ENCODE measurements around the gene NEURL2.
A peak's percentile ranks its signal among the peaks of the same experiment; 100 is the strongest.
"Not testable (repeated sequence)": the region's sequence is repeated elsewhere in the genome, so short reads cannot be mapped to it uniquely, and the experiment has no call there.

NEURL2 gene

DNA sequence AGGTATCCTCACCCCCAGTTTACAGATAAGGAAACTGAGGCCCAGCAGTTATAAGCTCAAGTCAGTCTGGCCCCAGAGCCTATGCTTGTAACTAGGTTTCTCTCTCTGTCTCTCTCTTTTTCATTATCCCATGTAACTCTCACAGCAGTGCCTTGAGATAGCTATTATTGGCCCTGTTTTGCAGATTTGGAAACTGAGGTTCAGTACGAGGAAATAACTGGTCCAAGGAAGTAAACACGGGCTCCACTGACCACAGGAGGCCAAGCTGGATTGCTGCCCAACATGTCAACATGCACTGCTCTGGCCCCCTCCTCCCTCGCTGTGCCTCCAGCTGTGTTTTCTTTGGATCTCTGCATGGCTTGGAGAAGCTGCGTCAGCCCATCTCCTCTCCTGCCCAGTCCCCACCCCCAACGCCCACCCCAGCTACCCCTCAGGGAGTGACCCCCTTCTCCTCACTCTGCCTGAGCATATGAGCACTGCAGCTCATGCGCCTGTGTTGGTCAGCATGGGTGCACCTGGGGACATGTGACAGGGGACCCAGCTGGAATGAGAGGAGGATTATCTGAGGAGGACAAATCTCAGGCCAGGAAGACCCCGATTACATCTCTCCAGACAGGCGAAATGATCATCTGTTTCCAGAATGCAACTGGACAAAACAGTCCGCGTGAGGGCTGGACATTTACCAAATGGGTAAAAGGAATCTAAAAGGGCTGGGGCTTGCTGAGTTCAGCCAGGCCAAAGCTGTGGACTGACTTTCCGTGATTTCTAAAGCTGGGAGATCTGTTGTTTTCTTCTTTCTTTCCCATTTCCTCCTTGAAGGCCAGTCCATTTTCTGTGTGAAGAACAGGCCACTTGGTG lies 28.8 kb upstream of the NEURL2 start:
- DNase-seq, result peak; percentile 43

DNA sequence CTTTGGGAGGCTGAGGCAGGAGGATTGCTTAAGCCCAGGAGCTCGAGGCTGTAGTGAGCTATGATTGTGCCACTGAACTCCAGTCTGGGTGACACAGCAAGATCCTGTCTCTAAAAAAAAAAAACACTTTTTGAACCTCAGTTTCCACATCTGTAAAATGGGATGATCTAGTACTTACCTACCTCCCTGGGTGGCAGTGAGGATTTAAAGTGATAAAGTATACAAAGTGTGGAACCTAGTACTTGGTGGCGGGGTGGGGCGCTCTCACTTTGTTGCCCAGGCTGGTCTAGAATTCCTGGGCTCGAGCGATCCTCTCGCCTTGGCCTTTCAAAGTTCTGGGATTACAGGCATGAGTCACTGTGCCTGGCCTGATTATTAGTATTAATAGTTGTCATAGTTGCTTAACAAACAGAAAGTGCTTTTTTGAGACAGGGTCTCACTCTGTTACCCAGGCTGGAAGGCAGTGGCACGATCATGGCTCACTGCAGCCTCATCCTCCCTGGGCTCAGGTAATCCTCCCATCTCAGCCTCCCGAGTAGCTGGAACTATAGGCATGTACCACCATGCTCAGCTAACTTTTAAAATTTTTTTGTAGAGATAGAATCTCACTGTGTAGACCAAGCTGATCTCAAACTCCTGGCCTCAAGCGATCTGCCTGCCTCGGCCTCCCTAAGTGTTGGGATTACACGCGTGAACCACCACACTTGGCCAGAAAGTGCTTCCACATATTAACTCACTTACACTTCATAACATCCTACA lies 27.9 kb upstream of the NEURL2 start:
- DNase-seq, result no peak

DNA sequence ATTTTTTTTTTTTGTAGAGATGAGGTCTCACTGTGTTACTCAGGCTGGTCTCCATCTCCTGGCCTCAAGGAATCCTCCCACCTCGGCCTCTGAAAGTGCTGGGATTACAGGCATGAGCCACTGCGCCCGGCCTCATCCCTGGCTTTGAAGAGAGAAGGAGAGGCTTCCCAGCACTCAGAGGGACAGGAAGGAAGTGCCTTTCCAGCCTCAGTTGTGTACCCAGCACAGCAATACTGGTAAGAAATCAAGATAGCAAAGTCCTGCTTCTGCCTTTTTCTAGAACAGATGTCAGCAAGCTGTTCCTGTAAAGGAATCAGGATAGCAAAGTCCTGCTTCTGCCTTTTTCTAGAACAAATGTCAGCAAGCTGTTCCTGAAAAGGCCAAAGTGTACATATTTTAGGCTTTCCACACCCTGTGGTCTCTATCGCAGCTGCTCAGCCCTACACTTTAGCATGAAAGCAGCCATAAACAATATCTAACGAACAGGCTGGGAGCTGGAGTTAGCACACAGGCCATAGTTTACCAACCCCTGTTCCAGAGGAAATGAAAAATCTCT lies 27.3 kb upstream of the NEURL2 start:
- no peak for DNase-seq

DNA sequence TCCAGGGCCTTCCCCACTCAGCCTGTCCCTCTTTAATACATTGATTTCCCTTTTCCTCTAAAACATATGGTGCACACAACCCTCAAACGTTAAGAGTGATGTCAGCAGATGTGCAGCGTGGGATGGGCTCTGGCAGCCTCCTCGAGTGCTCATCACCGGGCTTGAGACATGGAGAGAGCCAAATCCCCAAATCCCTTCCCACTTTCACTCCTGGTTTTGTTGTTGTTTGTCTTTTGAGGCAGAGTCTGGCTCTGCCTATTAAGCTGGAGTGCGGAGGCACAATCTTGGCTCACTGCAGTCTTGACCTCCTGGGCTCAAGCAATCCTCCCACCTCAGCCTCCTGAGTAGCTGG lies 26.8 kb upstream of the NEURL2 start:
- no peak for DNase-seq

DNA sequence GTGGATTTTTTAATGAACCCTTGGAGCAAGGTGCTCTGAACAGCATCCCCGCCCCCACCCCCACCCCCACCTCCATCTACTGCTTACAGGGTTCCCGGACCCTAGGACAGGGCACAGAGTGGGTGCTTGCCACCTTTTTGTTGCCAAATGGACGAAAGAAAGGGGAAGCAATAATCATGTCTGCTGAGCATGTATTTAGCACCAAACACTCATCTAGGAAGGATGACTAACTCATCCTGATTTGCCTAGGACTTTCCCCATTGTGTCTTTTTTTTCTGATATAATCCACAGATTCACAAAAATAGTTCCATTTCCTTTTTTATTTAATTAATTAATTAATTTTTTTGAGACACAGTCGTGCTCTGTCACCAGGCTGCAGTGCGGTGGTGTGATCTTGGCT lies 22.1 kb upstream of the NEURL2 start:
- DNase-seq, result no peak

DNA sequence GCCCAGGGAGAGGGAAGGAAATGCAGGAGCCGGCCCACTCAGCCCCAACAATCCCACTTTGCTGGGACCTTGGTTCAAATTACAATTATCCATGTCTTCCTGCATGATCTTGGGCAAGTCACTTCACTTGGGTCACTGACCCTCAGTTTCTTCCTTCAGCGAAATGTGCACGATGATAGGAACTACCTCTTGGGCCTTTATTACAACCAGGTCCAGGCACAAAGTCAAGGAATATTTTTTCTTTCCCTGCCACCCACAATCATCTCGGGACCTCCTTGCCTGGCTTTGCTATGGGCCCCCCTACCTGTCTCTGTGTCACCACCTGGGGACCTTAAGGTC lies 21.3 kb upstream of the NEURL2 start:
- DNase-seq, result no peak

DNA sequence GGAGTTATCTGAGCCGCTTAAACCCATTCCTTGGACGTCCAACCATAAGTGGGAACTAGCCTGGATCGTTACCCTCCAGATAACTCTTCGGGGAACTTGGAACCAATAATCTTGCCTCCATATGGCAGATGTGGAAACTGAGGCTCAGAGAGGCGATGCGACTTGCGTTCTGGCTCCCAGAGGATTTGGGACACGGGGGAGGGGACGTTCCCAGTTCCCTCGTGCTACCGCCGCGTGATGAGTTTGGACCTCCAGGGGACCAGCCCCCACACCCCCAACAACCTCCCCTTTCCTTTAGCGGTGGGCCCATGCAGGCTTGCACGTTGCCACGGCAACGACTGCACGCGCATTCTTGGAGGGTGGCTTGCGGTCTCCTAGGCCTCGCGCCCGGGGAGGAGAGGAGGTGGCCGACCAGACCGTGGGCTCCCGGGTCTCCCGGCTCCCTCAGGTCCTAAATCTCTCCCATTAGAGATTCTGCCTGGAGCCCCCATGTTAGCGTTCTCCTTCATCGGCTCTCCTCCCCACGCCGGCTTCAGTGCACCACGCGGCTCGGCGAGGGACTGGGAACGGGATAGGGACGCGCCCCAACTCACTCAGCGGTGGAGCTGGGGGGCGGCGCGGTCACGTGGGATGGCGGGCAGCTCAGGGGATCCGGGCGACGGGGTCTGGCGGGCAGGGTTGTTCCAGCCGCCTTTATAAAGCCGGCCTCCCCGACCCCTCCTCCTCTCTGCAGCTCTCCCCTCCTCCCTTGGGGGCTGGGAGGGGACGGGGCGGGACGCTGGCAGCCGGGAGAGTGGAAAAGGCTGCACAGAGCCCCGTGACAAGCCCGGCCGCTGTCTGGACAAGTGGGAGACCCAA lies 20.7 kb upstream of the NEURL2 start, which contains the start of gene PLTP:
TSS of gene PLTP (minus strand) at position 670 of the 858 bp plus-strand sequence. CDS start 703 bp downstream, outside the sequence.
- peak; percentile 73 for DNase-seq

DNA sequence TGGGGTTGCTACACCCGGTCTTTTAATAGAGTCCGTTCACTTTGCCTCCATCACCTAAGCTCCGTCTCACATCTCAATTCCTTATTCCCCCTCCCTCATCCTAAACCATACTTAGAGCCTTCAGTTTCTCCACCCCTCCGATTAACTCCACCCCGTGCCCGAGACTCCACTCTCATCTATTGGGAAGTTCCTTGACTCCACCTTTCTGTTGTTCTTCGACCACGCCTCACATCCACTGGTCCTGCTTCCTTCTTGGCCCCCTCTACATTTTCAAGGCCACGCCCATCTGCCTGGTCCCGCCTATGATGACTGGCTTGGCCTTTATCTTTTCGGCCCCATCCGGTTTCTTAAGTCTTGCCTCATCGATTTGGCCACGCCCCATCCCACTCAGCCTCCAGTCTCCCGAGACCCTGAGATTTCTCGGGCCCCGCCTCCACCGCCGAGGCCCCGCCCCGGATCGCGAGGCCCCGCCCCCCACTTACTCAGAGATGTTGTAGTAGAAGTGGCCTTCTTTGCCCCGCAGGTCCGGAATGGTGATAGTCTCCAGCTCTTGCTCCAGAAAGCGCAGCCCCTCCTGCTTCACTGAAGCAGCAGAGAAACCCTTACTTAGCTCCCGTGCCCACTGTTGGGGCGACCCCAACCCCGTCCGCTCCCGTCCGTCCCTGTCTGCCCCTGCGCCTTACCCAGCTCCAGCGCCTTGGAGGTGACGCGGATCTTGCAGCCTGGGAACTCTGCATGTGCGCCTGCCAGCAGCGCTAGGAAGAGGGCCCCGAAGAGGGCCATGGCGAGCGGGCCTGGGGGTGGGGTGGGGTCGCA lies 19.9 kb upstream of the NEURL2 start:
- peak; percentile 99 for DNase-seq

DNA sequence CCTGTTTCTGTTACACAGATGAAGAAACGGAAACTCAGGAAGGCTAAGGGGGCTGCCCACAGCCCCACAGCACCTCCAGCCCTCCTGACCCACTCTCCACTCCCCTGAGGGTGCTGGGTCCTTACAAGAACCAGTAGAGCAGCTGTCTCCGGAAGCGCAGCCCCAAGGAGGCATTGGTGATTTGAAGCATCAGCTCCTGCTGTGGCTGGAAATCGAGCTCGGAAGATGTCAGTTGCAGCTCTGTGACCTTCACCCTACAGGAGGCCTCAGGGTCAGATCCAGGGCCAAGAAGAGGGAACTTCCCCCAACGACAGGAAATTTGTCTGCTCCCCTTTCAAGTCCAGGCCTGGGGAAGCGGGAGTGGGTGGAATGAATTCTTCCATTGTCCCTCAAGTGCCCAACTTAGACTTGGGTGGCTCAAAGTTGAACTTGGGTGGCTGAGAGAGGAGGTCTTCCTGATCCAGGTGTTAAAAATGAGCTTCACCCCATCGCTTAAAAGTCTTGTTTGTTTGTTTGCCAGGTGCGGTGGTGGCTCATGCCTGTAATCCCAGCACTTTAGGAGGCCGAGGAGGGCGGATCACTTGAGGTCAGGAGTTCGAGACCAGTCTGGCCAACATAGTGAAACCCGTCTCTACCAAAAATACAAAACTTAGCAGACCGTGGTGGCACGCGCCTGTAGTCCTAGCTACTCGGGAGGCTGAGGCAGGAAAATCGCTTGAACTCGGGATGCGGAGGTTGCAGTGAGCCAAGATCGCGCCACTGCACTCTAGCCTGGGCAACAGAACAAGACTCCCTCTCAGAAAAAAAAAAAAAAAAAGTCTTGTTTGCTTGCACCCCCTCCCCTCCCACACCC lies 19.0 kb upstream of the NEURL2 start:
- no peak for DNase-seq

DNA sequence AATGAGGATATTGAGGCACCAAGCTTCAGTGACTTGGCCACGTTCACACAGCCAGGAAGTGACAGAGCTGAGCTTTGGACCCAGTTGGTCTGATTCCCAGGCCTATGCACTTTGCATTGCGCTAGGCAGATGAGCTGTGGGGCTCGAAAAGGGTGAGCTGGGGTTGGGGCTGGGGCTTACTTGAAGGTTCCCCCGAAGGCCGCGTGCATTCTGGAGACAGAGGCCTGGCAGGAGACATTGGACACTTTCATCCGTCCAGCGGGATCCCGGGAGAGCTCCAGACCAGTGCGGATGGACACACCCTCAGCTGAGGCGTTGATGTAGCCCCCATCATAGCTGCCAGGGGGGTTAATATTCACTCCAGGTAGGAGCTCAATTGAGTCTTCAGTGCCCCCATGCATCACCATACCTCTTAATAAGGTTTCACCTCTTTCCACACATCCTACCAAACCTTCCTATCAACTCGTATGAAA lies 18.4 kb upstream of the NEURL2 start:
- no peak for DNase-seq

DNA sequence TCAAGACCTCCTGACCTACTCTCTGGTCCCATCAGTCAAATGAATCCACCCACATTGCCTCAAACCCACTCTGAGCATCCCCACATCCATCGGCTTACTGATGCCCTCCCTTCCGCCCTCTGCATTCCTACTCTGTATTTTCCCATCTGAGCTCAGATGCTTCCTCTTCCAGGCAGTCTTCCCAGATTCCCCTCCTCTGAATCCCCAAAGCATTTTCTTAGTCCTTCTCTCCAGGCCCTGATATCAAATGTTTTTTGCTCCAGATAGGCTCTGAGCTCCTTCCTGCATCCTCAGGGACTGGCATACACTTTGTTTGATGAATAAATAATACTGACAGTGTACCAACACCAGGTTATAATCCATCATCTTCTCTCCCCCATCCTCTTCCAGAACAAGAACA lies 17.1 kb upstream of the NEURL2 start:
- DNase-seq, result no peak

DNA sequence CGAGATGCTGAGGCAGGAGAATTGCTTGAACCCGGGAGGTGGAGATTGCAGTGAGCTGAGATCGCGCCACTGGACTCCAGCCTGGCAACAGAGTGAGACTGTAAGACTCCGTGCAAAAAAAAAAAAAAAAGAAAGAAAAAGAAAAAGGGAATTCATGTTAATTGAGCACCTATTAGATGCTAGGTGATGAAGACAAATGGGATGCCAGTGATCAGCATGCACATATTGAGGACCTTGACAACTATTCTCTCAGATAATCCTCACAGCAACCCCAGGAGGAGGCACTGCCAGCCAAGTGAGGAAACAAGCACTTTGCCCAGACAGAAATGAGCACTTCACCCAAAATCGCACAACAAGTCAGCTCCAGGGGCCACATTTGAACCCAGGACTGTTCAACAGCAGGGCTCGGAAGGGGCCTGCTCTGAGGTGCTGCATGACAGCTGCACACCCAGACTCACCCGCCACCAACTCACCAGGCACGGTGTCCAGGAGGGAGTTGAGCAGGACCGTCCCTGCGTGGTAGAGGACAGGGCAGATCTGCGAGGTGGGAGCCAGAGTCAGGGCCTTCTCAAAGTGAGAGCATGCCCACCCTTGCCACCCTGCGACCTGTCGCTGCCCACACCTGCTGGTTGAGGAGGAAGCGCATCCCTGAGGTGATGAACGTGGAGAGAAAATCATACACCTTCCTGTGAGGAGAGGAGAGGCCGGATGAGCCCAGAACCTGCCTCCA lies 16.4 kb upstream of the NEURL2 start:
- no peak for DNase-seq

DNA sequence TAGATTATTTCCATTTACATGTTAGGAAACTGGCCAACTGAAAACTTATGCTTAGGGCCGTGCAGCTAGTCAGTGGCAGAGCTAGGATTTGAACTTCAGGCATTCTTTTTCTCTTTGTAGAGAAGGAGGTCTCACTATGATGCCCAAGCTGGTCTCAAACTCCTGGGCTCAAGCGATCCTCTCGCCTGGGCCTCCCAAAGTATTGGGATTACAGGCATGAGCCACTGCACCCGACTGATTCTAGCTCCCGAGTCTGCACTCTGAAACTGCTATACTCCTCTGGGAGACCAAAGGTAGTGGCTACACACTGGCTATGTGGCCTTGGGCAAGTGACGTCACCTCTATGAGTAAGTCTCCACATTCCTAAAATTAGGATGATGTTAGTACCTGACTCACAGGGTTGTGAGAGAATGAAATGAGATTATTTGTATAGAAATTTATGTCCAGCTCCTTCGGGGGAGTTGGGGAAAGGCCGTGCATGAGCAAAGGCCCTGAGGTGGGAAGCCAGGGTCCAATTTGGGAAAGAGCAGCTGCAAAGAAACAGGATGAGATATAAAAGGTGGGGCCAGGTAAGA lies 14.6 kb upstream of the NEURL2 start:
- peak; percentile 69 for DNase-seq

DNA sequence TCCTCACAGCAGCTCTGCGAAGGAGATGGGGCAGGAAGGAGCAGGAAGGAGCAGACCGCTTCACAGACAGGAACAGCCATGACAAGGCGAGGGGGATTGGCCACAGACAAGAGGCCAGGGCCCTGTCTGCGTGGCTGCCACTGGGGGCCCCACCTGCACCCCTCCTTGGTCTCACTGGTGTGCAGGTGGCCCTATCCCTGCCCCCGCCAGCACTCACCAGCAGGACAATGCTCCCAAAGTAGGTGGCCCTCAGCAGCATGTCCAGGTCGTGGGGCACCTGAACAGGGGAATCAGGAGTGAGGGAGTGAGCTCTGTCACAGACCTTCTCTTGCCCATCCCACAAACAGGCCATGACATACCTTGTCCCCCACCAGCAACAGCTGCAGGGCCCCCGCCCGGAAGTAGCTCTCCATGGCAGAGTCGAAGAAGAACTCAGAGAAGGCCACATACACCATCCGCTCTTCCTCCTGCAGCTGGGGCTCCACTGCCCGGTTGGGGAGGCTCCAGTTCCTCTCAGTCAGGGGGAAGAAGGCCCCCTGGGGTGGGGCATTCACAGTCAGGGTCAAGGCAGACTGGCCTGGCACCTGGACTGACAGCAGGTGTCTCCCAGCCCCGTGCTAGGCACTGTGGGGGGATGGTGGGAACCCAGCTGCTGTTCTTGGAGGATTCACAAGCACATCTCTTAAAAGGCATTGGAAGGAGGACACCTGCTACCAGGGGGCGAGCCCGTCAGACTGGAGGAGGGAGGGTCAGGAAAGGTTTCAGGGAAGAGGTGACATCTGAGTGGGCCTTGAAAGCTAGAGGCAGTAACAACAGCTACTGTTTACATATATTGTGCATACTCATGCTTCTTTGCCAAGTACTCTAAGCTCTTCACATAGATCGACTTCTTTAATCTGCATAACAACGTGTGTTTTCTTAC lies 13.8 kb upstream of the NEURL2 start:
- DNase-seq, result no peak

DNA sequence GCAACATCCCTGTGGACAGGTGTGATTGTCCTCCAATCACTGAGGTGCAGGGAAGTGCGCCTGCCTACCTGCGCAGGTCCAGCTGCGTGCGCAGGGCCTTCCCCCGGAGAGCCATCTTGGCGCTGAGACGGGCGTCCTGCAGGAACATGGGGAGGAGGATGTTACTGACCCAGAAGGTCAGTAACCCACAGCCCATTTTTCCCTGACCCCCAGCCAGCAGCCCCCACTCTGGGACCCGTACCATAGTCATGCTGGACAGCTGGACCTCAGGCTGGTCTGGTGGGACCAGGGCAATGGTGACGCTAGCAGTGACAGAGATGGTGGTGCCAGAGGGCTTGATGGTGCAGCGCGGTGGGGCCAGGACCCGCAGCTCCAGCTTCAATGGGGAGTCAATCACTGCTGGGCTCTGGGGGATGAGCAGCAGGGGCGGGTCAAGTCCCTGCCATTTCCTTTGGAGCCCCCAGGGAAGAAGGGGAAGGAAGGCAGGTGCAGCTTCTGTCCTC lies 11.2 kb upstream of the NEURL2 start:
- no peak for DNase-seq

DNA sequence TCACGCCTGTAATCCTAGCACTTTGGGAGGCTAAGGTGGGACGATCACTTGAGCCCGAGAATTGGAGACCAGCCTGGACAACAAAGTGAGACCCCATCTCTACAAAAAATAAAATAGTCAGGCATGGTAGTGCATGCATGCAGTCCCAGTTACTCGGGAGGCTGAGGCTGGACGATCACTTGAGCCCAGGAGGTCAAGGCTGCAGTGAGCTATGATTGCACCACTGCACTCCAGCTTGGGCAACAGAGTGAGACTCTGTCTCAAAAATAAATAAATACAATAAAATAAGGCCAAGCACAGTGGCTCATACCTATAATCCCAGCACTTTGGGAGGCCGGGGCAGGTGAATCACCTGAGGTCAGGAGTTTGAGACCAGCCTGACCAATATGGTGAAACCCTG lies 10.3 kb upstream of the NEURL2 start:
- DNase-seq, result not testable (repeated sequence)

DNA sequence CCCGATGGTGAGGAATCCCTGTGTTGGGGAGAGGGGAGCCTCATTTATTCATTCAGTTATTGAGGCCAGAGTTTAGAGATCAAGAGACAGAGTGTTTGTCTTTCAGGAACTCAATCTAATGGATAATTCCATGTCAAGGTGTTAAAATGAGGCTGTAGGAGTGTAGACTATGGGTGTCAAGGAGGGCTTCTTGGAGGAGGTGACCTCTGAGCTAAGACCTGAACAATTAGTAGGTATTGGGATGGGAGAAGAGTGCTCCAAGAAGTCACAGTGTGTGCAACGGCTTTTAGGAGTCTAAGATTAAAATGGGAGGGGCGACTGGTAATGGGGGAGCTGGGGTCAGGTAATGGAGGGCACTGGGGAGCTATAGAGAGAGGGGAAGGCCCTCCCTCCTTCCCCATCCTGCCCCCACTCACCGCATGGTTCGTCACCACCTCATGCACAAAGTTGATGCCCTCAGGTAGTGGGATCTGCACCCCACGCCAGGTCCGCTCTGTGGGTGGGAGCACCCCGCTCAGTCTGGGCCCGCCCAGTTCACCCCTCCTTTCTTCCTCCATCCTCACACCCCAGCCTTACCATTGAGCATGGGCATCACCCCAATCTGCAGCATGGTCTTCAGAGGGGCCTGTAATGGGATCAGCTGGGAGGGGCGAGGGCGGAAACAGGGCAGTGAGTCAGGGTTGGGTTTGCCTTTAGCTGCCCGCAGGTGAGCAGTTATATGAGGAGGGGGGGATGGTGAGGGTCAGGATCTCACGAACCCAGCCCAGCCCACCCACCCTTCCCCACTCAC lies 8.2 kb upstream of the NEURL2 start:
- no peak for DNase-seq
